Measurements from ENCODE around the gene MRPL53. TPM values are rescaled to one million over a fixed set of nuclear protein-coding genes. Genes with fewer than 3 reads are reported as not detected.

Gene MRPL53
- total and polyA plus RNA-seq, 10 donors = 13.0 to 86.7 (median 67.3) TPM

DNA sequence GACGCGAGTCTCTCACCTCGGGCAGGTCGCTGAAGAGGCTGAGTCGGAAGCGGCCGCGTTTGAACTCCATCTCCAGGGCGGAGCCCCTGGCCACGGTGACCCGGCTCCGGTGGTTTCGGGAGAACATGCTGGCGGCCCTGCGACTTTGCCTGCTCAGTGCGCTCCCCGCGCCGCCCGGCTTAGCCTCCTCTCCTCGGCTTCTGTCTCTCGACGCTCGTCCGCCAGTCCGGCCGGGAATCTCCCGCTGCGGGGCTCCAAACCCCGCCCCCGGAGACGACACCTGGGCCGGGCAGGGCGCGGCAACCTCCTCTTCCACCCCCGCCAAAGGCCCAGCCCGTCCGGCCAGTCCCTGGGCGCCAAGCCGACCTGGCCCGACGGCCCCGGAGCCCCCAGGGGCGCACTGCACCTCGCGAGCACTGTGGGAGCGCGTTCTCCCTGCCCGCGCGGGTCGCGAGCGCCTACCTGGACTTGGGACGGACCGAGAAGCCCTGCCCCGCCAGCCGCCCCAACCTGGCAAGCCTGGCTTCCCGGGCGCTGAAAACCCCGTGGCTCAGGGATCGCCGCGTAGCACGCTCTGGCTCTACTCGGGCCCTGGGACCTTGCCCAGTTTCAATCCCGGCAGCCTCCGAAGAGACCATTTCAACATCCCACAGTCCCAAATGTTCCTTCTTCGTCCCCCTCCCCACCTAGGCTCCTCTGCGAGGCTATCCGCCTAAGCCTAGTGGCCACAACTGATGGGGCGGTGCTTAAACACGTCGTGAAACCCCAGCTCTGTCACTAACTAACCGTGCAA, 30.6 kb downstream of the MRPL53 start, which contains the start of gene RTKN:
RTKN (minus strand) TSS at position 248 of the 793 bp plus-strand sequence; CDS start at position 127, 121 bp downstream.
- intact Hi-C loops (cut with DNase I; ENCODE audit: low total_unique reads) = no loop called here
- Histone ChIP-seq H3K36me3 (no peaks in the 10 kb centered on the region), H3K4me1 (peaks cover 13 to 58% (median 37%) of the 10 kb centered on the region in 6 donors), H3K27ac (peak within 1 kb of the TSS in 6 of 8 donors; percentile 42 to 74 (median 70)), H3K4me3 (peak within 1 kb of the TSS; percentile 37 to 68 (median 43)), H3K9me3 (no peaks in the 10 kb centered on the region), H3K27me3 (replicated peaks in 1 of 7) (peaks cover 0 to 54% (median 24%) of the 10 kb centered on the region in 7 donors)
- TF ChIP-seq POLR2A (IDR thresholded peaks at IDR 0.05) = no peak
- TF ChIP-seq POLR2AphosphoS5 (IDR thresholded peaks at IDR 0.05) = no peak
- TF ChIP-seq, protein P1, sequence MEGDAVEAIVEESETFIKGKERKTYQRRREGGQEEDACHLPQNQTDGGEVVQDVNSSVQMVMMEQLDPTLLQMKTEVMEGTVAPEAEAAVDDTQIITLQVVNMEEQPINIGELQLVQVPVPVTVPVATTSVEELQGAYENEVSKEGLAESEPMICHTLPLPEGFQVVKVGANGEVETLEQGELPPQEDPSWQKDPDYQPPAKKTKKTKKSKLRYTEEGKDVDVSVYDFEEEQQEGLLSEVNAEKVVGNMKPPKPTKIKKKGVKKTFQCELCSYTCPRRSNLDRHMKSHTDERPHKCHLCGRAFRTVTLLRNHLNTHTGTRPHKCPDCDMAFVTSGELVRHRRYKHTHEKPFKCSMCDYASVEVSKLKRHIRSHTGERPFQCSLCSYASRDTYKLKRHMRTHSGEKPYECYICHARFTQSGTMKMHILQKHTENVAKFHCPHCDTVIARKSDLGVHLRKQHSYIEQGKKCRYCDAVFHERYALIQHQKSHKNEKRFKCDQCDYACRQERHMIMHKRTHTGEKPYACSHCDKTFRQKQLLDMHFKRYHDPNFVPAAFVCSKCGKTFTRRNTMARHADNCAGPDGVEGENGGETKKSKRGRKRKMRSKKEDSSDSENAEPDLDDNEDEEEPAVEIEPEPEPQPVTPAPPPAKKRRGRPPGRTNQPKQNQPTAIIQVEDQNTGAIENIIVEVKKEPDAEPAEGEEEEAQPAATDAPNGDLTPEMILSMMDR (IDR thresholded peaks at IDR 0.05 in 8 of 11, conservative IDR thresholded peaks at IDR 0.05 in 3 of 11) = no peak
- DNase-seq = peak; percentile 80
- WGBS, 5 donors = 15 to 25% (median 20%) methylated on average over 49 to 75 of the region's 75 CpGs

DNA sequence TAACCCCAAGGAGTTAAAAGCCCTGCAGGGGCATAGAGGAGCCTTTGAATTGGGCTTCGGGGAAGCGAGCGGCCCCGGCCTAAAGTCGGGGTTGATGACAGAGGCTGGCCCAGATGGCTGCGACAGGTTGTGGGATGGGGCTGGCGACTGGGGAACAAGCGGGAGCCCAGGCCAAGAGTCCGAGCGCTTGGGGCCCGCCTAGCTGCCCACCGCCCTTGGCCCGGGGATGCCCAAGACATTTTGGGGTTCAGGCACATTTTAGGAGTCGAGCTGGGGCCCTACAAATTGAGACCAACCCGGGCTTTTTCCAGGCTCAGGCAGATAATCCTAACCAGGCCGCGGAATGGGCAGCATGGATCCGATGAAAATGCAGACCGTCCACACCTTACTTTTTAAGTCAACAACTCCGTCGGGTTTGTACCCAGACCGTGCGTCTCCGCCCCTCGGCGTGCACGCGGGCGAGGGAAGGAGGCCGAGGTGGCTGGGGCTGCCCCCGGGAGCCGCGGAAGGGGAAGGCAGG, 31.2 kb downstream of the MRPL53 start:
- H3K4me3 ChIP-seq = peak overlapping the region; percentile 1 to 68 (median 42)

DNA sequence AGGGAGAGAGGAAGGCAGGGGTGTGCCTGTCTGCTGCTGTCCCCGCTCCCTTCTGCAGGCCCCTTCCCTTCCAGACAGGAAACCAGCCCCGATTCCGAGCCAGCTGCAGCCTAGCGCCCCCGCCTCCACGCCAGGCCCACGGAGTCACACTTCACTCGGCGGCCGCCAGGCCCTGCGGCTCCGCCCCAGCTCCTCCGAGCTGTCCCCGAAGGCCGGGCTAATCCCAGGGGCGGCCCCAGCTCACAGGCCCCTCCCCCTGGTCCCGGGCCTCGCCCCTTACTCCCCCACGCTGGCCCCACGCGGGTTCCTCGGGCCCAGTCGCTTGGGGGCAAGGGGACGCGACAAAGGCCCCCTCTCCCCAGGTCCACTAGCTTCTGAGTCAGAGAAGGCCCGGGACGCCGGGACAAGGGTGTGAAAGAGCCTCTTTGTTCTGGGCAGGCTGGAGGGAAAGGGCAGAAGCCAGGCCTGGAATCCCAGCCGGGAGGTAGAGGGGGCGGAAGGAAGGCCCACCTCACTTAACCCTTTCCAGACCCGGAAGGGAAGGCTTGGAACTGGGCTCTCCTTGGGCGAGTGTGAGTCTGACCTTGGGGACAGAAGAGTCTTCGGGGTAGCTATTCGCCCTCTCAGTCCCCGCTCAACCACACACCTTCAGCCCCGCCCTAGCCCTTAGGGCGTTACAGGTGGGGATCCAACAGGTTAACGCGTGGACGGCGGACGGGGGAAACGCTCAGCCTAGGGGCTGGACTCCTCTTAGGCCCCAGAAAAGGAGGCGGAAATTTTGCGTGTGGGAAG, 31.9 kb downstream of the MRPL53 start:
- Histone ChIP-seq H3K9me3 (no peaks in the 10 kb centered on the region), H3K27me3 (replicated peaks in 1 of 7) (peaks cover 0 to 54% (median 24%) of the 10 kb centered on the region in 7 donors), H3K36me3 (no peaks in the 10 kb centered on the region), H3K4me1 (peaks cover 13 to 65% (median 38%) of the 10 kb centered on the region in 6 donors), H3K27ac (peak overlapping the region; percentile 42 to 74 (median 70)), H3K4me3 (peak overlapping the region; percentile 34 to 68 (median 42))
- intact Hi-C loops (cut with DNase I; ENCODE audit: low total_unique reads) = no loop called here
- WGBS, 5 donors = 22 to 36% (median 27%) methylated on average over 29 to 45 of the region's 45 CpGs
- peak; percentile 63 to 83 (median 81) for TF ChIP-seq POLR2AphosphoS5 (IDR thresholded peaks at IDR 0.05)
- TF ChIP-seq POLR2A (IDR thresholded peaks at IDR 0.05) = no peak
- TF ChIP-seq, protein P1 (IDR thresholded peaks at IDR 0.05 in 8 of 11, conservative IDR thresholded peaks at IDR 0.05 in 3 of 11) = peak in 10 of 11 experiments; percentile 24 to 64 (median 54)
- DNase-seq = peak; percentile 92

More for the DNA sequence above, 31.2 kb downstream of the MRPL53 start:
- DNase-seq = peak; percentile 74
- no peaks in the 10 kb centered on the region for H3K36me3 ChIP-seq
- H3K4me1 ChIP-seq = peaks cover 13 to 65% (median 38%) of the 10 kb centered on the region in 6 donors
- no peak overlapping the region for H3K27ac ChIP-seq
- peaks cover 0 to 54% (median 24%) of the 10 kb centered on the region in 7 donors for H3K27me3 ChIP-seq (replicated peaks in 1 of 7)
- intact Hi-C loops (cut with DNase I; ENCODE audit: low total_unique reads) = no loop called here
- 35 to 49% (median 47%) methylated on average over 32 to 33 of the region's 33 CpGs for WGBS, 5 donors
- H3K9me3 ChIP-seq = no peaks in the 10 kb centered on the region
- TF ChIP-seq POLR2A (IDR thresholded peaks at IDR 0.05) (no peak), POLR2AphosphoS5 (IDR thresholded peaks at IDR 0.05) (no peak)
- TF ChIP-seq, protein P1 (IDR thresholded peaks at IDR 0.05 in 8 of 11, conservative IDR thresholded peaks at IDR 0.05 in 3 of 11) = no peak

Measured in spleen (tissue), 11 donors.